ENCODE data around the gene CPE.

The CPE gene

DNA sequence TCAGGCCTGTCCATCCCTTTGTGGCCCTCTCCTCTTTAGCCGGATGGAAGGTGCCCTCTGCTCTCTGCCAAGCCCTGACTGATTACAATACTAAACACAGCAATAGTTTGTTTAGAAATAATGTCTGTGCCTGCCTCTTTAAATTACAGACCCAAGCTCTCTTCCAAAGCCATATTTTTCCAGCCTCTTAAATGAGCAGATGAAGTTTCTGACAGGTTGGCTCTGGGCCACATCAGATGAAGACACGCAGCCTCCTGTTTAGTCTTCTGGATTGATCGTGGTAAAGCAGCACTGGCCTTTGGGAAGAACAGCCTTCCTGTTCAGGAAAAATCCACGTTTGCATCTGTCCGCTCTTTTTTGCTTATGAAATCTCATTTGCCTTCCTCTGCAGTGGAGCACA is 133.6 kb downstream of the CPE start:
- H3K4me3 ChIP-seq (replicated peaks; ENCODE audit: low read depth, low read length), result no peak overlapping the region
- DNase-seq (ENCODE audit: low read depth), result peak; percentile 27
- no peak for TF ChIP-seq CTCF (IDR thresholded peaks at IDR 0.05; ENCODE audit: low read length, missing control alignments)

DNA sequence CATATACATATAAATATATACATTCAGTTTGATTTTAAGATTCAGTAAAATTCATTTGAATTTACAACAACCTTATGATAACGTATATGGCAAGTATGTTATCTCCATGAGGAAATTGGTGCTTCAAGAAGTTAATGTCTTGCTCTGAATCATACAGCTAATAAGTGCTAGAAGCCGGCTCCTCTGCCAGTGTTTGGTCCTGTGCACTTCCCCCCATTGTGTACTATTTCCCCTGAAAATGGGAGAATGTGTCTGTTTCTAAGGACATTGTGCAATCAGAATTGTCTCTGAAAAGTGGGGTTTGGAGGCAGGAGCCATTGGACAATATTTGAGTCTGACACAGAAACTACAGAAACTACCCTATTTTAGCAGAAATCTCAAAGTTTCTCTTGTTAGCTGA is 135.9 kb downstream of the CPE start:
- peak; percentile 83 for DNase-seq (ENCODE audit: low read depth)
- no peak for TF ChIP-seq CTCF (IDR thresholded peaks at IDR 0.05; ENCODE audit: low read length, missing control alignments)
- H3K4me3 ChIP-seq (replicated peaks; ENCODE audit: low read depth, low read length), result no peak overlapping the region

GRCh38 chr4:165515201-165515600 is 136.4 kb downstream of the CPE start:
- H3K4me3 ChIP-seq (replicated peaks; ENCODE audit: low read depth, low read length), result no peak overlapping the region
- DNase-seq (ENCODE audit: low read depth), result peak; percentile 8
- TF ChIP-seq CTCF (IDR thresholded peaks at IDR 0.05; ENCODE audit: low read length, missing control alignments), result no peak

- no peak for TF ChIP-seq CTCF (IDR thresholded peaks at IDR 0.05; ENCODE audit: low read length, missing control alignments)
- DNase-seq (ENCODE audit: low read depth), result no peak
- H3K4me3 ChIP-seq (replicated peaks; ENCODE audit: low read depth, low read length), result no peak overlapping the region
Observed at GRCh38 chr4:165516281-165516833, 137.5 kb downstream of the CPE start.

DNA sequence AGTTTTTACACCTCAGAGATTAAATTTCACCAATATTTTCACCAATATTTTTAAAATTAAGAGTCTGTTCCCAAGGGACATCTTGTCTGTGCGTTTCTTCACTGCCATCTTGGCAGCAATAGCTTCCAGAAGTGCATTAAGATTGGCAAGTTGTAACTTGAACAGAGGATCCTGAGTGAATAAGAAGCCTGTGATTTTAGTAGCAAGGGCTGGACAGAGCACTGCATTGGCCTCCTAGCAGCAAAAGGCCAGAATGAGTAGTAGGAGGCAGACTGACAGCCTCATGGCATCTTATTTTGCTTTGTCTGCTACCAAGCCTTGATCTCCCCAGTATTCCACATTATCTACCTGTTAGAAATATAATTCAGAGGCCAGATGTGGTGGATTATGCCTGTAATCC is 138.4 kb downstream of the CPE start:
- no peak overlapping the region for H3K4me3 ChIP-seq (replicated peaks; ENCODE audit: low read depth, low read length)
- DNase-seq (ENCODE audit: low read depth), result no peak
- TF ChIP-seq CTCF (IDR thresholded peaks at IDR 0.05; ENCODE audit: low read length, missing control alignments), result no peak

- no peak for TF ChIP-seq CTCF (IDR thresholded peaks at IDR 0.05; ENCODE audit: low read length, missing control alignments)
- DNase-seq (ENCODE audit: low read depth), result no peak
- H3K4me3 ChIP-seq (replicated peaks; ENCODE audit: low read depth, low read length), result no peak overlapping the region
Observed at GRCh38 chr4:165518024-165518616, 139.3 kb downstream of the CPE start.

GRCh38 chr4:165518686-165519085 is 139.9 kb downstream of the CPE start:
- TF ChIP-seq CTCF (IDR thresholded peaks at IDR 0.05; ENCODE audit: low read length, missing control alignments), result no peak
- no peak for DNase-seq (ENCODE audit: low read depth)
- H3K4me3 ChIP-seq (replicated peaks; ENCODE audit: low read depth, low read length), result no peak overlapping the region
